Esophagus mucosa (tissue), 1 donor: ENCODE results near the gene GNL1. TPM values are rescaled to one million over a fixed set of nuclear protein-coding genes. Genes with fewer than 3 reads are reported as not detected.

ENCODE experiments used
- ATAC-seq: fragments of 200-7000 bp; cut with Tn5 transposase; one replicate; pipeline ENCODE4 v1.9.1; 2020
- total RNA-seq: library from RNA; stranded (reverse); gene quantifications from one replicate; pipeline ENCODE4 v1.2.4, GENCODE V29; 2023
- donor health status: DM: yes; HTN: yes; CAD: no.

GNL1 gene, protein sequence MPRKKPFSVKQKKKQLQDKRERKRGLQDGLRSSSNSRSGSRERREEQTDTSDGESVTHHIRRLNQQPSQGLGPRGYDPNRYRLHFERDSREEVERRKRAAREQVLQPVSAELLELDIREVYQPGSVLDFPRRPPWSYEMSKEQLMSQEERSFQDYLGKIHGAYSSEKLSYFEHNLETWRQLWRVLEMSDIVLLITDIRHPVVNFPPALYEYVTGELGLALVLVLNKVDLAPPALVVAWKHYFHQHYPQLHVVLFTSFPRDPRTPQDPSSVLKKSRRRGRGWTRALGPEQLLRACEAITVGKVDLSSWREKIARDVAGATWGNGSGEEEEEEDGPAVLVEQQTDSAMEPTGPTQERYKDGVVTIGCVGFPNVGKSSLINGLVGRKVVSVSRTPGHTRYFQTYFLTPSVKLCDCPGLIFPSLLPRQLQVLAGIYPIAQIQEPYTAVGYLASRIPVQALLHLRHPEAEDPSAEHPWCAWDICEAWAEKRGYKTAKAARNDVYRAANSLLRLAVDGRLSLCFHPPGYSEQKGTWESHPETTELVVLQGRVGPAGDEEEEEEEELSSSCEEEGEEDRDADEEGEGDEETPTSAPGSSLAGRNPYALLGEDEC
- 32.5 TPM for total RNA-seq

DNA sequence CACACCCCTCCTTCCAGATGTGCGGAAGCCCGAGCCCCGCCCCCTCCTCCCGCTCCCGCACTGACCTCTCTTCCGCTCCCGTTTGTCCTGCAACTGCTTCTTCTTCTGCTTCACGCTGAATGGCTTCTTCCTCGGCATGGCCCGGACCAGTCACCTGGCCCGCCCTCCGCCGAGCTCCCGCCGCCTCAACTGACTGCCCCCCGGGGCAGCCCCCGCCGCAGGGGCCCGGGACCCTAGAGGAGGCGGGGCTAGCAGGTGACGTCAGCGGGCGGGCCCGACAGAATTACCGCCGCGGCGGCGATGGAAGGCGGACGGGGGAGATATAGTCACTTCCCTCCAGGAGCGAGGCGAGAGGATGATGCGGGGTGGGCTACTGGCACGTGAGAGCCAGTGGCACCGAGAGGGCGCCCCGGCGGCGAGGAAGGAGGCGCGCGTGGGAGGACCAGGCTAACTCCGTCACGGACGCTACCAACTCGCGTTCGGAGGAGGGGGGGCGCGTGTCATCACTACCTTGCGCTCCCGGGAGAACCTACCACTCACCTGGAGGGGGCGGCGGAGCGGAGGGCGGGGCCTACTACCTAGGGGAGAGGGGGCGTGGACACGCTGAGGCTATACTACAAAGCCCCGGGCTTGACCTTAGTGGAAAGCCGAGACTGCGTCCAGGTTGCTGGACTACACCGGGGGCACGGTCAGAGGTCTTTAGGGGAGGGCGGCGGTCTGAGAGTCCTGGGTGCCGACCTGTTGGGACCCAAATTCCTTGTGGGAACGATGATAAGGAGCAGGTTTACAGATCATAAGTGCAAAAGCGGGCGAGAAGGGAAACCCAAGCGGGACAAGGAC is at the start of gene GNL1:
TSS of gene GNL1 (minus strand) at position 424 of the 840 bp plus-strand sequence. CDS start at position 138, 286 bp downstream.
- peak; percentile 98 for ATAC-seq

- no peak for ATAC-seq
Observed at GRCh38 chr6:30603961-30604360, 47.7 kb upstream of the GNL1 start.

- peak; percentile 11 for ATAC-seq
Observed at GRCh38 chr6:30601815-30602641, 45.7 kb upstream of the GNL1 start.

DNA sequence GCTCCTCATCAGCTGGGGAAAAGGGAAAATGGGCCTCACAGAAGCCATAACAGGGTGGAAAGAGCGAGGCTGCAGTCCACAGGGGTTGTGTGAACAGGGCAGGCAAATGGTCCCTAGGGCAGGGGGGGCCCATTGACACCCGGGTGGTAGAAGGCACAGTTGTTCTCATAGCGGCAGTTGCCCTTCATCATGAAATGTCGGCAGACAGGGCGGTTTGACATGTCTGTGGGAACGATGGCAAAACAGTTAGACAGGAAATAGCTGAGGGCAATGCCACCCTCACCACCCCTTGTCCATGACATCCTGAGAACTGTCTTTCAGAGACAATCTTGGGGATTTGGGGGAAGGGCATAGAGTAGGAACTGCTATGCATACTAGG is 45.1 kb upstream of the GNL1 start:
- ATAC-seq, result no peak

- ATAC-seq, result no peak
Observed at GRCh38 chr6:30600451-30600961, 44.2 kb upstream of the GNL1 start.

DNA sequence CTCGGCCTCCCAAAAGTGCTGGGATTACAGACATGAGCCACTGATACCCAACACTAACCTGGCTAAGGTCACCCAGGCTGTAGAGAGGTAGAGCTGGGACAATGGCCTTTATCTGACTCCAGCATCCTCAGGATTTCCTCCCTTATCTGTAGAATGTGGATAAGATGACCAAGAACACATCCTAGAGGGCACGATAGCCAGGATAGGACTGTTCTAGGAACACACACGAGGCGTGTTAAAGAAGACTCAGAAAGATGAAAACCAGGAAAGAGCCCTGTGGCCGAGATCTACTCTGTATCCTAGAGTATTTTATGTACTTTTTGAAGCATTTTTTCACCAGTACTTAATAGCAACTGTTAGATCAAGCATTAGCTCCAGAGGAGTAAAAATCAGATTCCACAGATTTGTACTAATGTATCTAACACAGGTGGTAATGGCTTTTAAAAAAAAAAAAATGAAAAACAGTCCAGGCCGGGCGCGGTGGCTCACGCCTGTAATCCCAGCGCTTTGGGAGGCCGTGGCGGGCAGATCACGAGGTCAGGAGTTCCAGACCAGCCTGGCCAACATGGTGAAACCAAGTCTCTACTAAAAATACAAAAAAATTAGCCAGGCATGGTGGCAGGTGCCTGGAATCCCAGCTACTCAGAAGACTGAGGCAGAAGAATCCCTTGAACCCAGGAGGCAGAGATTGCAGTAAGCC is 43.5 kb upstream of the GNL1 start:
- no peak for ATAC-seq

DNA sequence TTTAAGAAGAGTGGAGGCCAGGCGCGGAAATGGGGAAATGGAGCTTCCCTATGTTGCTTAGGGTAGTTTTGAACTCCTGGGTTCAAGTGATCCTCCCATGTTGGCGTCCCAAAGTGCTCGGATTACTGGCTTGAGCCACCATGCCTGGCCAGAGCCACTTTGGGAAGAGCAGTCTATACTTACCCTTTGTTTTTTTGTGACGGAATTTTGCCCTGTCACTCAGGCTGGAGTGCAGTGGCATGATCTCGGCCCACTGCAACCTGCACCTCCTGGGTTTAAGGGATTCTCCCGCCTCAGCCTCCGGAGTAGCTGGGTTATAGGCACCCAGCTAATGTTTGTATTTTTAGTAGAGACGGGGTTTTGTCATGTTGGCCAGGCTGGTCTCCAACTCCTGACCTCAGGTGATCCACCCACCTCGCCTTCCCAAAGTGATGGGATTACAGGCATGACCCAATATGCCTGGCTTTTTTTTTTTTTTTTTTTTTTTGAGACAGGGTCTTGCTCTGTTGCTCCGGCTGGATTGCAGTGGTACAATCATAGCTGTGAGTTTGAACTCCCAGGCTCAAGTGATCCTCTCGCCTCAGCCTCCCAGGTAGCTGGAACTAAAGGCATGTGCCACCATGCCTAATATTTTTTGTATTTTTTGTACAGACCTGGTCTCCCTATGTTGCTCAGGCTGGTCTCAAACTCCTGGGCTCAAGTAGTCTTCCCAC is 42.8 kb upstream of the GNL1 start:
- peak; percentile 3 for ATAC-seq

DNA sequence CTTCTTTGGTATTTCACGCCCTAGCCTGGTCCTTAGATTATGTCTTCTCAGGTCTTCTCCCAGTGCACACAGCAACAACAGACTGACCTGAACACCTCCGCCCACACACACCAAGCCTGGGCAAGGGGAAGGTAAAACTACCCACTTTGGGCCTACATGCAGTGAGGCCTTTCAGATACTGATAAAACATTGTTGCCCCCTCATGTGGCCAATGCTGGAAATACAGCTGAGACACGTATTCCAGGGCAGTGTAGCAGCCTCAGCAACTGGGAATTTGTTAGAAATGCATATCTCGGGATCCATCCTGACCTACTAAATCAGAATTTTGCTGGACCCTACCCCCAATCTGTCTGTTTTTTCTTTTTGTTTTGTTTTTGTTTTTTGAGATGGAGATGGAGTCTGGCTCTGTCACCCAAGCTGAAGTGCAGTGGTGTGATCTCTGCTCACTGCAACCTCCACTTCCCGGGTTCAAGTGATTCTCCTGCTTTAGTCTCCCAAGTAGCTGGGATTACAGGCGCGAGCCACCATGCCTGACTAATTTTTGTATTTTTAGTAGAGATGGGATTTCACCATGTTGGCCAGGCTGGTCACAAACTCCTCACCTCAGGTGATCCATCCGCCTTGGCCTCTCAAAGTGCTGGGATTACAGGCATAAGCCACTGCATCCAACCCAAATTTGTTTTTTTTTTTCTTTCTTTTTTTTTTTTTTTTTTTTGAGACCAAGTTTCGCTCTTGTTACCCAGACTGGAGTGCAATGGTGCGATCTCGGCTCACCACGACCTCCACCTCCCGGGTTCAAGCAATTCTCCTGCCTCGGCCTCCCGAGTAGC is 41.2 kb upstream of the GNL1 start:
- peak; percentile 82 for ATAC-seq

- no peak for ATAC-seq
Observed at GRCh38 chr6:30592287-30592686, 36.0 kb upstream of the GNL1 start.

- ATAC-seq, result peak; percentile 95
Observed at GRCh38 chr6:30591008-30591407, 34.7 kb upstream of the GNL1 start.

GRCh38 chr6:30590509-30590908 is 34.2 kb upstream of the GNL1 start:
- ATAC-seq, result peak; percentile 21

DNA sequence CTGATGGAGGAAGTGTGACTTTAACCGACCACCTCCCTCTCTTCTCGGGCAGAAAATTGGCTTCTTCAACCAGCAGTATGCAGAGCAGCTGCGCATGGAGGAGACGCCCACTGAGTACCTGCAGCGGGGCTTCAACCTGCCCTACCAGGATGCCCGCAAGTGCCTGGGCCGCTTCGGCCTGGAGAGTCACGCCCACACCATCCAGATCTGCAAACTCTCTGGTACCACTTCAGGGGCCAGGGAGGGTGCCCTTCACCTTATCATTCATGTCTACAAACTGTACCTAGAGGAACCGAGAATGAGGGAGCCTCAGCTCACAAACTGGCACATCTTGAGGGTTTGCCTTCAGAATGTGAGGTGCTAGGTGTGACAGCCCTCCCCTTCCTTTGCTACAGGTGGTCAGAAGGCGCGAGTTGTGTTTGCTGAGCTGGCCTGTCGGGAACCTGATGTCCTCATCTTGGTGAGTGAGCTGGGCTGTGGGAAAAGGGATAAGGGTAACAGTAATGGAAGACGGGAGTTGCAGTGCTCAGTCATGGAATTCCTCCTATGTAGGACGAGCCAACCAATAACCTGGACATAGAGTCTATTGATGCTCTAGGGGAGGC is 33.6 kb upstream of the GNL1 start:
- no peak for ATAC-seq

GRCh38 chr6:30583921-30584320 is 27.6 kb upstream of the GNL1 start:
- ATAC-seq, result no peak

GRCh38 chr6:30578051-30578450 is 21.8 kb upstream of the GNL1 start:
- no peak for ATAC-seq

GRCh38 chr6:30573113-30573512 is 16.8 kb upstream of the GNL1 start:
- ATAC-seq, result no peak

DNA sequence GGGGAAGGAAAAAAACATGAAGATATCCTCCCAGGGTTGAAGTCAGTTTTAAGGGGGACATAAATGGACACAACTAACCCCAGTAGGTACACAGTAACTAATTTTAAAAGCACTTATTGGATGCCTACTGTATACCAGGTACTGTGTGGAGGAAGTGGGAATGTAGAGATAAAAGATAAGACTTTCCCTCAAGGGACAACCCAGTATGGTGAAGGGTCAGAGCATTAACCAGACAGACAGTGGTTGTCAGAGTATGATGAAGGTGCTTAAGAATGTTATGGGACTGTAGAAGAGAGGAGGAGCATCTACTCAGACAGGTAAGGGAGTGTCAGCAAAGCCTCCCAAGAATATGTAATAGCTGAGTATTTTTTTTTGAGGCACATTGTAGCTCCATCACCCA is 15.9 kb upstream of the GNL1 start:
- ATAC-seq, result peak; percentile 44

DNA sequence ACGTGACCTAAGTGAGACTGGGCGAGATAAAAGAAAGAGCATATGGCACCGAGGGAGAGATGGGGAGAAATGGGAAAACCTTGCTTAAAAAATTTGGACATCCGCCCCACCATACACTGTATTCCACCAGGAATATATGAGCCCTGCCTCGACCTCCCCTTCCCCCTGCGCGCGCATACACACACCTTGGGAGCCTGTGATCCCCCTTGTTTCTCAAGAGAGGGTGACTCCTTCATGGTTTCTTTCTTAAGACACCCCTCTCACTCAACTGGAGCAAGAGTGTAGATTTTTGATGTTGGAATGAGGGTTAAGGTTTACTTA is 15.4 kb upstream of the GNL1 start:
- ATAC-seq, result peak; percentile 12

DNA sequence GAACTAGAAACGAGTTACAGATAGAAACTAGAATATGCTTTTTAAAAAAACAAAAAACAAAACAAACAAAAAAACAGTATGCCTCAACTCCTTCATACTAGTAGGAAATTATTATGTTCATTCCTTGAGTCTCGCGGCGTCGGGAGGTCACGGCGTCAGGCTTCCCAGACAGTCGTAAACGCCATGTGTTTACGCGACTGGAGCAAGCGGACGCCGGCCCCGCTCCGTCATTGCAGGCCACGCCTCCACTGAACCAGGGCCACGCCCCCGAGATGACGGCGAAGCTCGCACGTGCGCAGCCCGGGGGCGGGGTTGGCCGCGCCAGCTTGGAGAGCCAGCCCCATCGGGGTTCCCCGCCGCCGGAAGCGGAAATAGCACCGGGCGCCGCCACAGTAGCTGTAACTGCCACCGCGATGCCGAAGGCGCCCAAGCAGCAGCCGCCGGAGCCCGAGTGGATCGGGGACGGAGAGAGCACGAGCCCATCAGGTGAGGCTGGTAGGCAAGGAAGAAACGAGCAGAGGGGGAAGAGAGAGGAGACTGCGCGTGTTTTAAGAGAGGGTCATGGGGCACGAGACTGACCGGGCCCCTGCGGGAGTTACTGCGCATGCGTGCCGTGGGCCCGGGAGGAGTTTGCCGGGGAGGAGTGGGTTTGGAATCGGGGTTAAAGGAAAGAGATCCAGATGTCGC is 14.9 kb upstream of the GNL1 start, which contains the start of gene ABCF1:
TSS of gene ABCF1 (plus strand) at position 368 of the 687 bp plus-strand sequence. CDS start at position 414, 46 bp downstream.
- peak; percentile 99 for ATAC-seq

DNA sequence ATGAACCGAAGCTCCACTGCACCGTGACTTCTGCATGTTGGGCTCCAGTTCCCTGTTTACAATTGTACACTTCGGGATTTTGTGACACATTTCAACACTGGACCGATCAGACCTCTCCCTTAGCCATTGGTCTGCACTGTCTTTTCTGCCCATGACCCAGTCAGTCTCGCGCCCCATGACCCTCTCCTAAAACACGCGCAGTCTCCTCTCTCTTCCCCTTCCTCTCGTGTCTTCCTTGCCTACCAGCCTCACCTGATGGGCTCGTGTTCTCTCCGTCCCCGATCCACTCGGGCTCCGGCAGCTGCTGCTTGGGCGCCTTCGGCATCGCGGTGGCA is 14.4 kb upstream of the GNL1 start:
- ATAC-seq, result peak; percentile 17
